Astrocyte (in vitro differentiated cells and primary cell): ENCODE measurements around the gene STK33. TPM values are rescaled to one million over a fixed set of nuclear protein-coding genes. Genes with fewer than 3 reads are reported as not detected.

ENCODE experiments used
- DNase-seq: peaks from one replicate; pipeline ENCODE4 v3.0.0-alpha.2; 2010; ENCODE audit warnings: low read depth
- FAIRE-seq: peaks from 2 replicates; lab custom pipeline; 2011; peaks lifted over from hg19 to GRCh38; lab: Jason Lieb, UNC
- H2AFZ ChIP-seq: 2 replicates; pipeline ENCODE4 v1.6.0; 2012; ENCODE audit warnings: low read depth, low read length, inconsistent platforms
- H3K27ac ChIP-seq: 2 replicates; pipeline ENCODE4 v1.5.1; 2011; ENCODE audit warnings: low read depth, low read length, inconsistent platforms
- H3K27me3 ChIP-seq: 2 replicates; pipeline ENCODE4 v1.6.0; 2011; ENCODE audit warnings: low read length, inconsistent platforms; ENCODE audit not compliant: insufficient read depth
- H3K36me3 ChIP-seq: 2 replicates; pipeline ENCODE4 v1.5.1; 2011; ENCODE audit warnings: low read length, inconsistent platforms; ENCODE audit not compliant: insufficient read depth
- H3K4me1 ChIP-seq: 2 replicates; pipeline ENCODE4 v1.5.1; 2011; ENCODE audit warnings: low read length, inconsistent platforms; ENCODE audit not compliant: insufficient read depth
- H3K4me2 ChIP-seq: 2 replicates; pipeline ENCODE4 v1.6.0; 2012; ENCODE audit warnings: low read length, inconsistent platforms
- H3K4me3 ChIP-seq: 2 replicates; pipeline ENCODE4 v1.5.1; 2011; ENCODE audit warnings: low read depth, mild to moderate bottlenecking, low read length, inconsistent platforms; ENCODE audit not compliant: insufficient read depth
- H3K79me2 ChIP-seq: 2 replicates; pipeline ENCODE4 v1.6.0; 2012; ENCODE audit warnings: mild to moderate bottlenecking, low read length, inconsistent platforms; ENCODE audit not compliant: insufficient read depth
- H3K9ac ChIP-seq: 2 replicates; pipeline ENCODE4 v1.6.0; 2012; ENCODE audit warnings: mild to moderate bottlenecking, low read length, inconsistent platforms
- H3K9me3 ChIP-seq: 2 replicates; pipeline ENCODE4 v1.5.1; 2012; ENCODE audit warnings: low read depth, mild to moderate bottlenecking, low read length, inconsistent platforms; ENCODE audit not compliant: insufficient read depth
- H4K20me1 ChIP-seq: 2 replicates; pipeline ENCODE4 v1.6.0; 2012; ENCODE audit warnings: low read length, inconsistent platforms; ENCODE audit not compliant: insufficient read depth
- H3K27ac Mint-ChIP-seq: one replicate; pipeline ENCODE4 v1.8.0; 2021; ENCODE audit warnings: mild to moderate bottlenecking, mixed read lengths; ENCODE audit not compliant: unreplicated experiment
- H3K27me3 Mint-ChIP-seq: one replicate; pipeline ENCODE4 v1.8.0; 2021; ENCODE audit warnings: low read depth, mixed read lengths; ENCODE audit not compliant: unreplicated experiment
- H3K36me3 Mint-ChIP-seq: one replicate; pipeline ENCODE4 v1.8.0; 2021; ENCODE audit warnings: low read depth, mixed read lengths; ENCODE audit not compliant: unreplicated experiment
- H3K4me1 Mint-ChIP-seq: one replicate; pipeline ENCODE4 v1.8.0; 2021; ENCODE audit warnings: low read depth, mixed read lengths; ENCODE audit not compliant: unreplicated experiment
- H3K4me3 Mint-ChIP-seq: one replicate; pipeline ENCODE4 v1.8.0; 2021; ENCODE audit warnings: mild to moderate bottlenecking, moderate library complexity, mixed read lengths; ENCODE audit not compliant: unreplicated experiment
- H3K9me3 Mint-ChIP-seq: one replicate; pipeline ENCODE4 v1.8.0; 2021; ENCODE audit warnings: mild to moderate bottlenecking, mixed read lengths; ENCODE audit not compliant: unreplicated experiment
- EZH2 ChIP-seq: IDR thresholded peaks from 2 replicates; pipeline ENCODE4 v1.6.1; 2012; ENCODE audit warnings: mild to moderate bottlenecking, low read length, inconsistent platforms; ENCODE audit not compliant: insufficient read depth
- total RNA-seq: library from RNA; stranded (reverse); gene quantifications from 2 replicates; pipeline ENCODE4 v1.2.1, GENCODE V29; 2021
- TF ChIP-seq, protein P1 (sequence below): IDR thresholded peaks from 2 replicates; pipeline ENCODE4 v1.5.1; 2011; ENCODE audit warnings: low read depth, mild to moderate bottlenecking, inconsistent platforms, low read length, moderate library complexity; ENCODE audit not compliant: insufficient read depth

The STK33 gene
- total RNA-seq, 1 donor from 2014 or later, result 7.5 TPM

DNA sequence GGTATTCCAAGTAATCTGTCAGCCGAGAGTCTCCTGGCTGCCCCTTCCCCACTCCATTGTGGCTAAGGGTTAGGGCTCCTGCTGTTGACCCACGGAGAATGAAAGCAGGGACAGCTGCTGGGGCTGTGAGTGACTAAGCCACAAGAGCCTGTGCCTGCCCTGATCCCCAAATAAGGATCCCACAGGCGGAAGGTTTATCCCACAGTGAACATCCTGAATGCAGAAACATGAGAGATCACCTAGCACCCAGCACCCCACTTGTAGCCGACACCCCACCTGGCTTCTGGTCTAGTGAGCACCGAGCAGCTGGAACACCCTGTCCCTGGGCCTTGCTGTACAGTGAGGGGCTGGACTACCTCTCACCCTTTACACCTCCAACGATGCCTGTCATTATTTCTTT lies 212.7 kb downstream of the STK33 start:
- H3K4me3 Mint-ChIP-seq, result no peak overlapping the region
- DNase-seq, result no peak

DNA sequence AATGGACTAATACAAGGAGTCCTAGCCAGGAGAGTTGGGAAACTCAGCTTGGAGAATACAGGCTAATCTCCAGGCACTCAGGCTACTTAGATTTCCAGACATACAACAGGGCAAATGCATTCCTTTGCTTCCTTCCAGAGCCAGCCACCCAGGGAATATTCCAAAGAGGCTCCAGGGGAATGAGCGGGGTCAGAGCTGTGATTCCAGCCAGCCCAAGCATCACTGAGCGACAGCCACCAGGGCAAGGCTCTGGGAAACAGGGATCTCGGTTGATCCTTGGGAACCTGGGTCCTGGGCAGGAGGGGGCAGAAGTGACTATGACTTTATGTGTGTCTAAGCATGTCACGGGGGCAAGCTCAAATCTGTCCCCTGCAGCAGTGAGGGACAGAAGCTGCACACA lies 218.1 kb downstream of the STK33 start:
- Histone ChIP-seq H4K20me1 (no peaks in the 10 kb centered on the region), H3K9me3 (no peaks in the 10 kb centered on the region), H3K27ac (no peak overlapping the region), H3K36me3 (no peaks in the 10 kb centered on the region), H3K4me2 (no peak overlapping the region), H3K79me2 (no peaks in the 10 kb centered on the region), H2AFZ (no peak overlapping the region), H3K27me3 (no peaks in the 10 kb centered on the region), H3K9ac (no peak overlapping the region), H3K4me1 (no peaks in the 10 kb centered on the region), H3K4me3 (no peak overlapping the region)
- Mint-ChIP-seq H3K27me3 (peaks cover 5% of the 10 kb centered on the region), H3K27ac (no peak overlapping the region), H3K9me3 (peaks cover 6% of the 10 kb centered on the region), H3K36me3 (no peaks in the 10 kb centered on the region), H3K4me3 (no peak overlapping the region), H3K4me1 (peaks cover 12% of the 10 kb centered on the region)
- DNase-seq, result no peak
- TF ChIP-seq, protein P1, sequence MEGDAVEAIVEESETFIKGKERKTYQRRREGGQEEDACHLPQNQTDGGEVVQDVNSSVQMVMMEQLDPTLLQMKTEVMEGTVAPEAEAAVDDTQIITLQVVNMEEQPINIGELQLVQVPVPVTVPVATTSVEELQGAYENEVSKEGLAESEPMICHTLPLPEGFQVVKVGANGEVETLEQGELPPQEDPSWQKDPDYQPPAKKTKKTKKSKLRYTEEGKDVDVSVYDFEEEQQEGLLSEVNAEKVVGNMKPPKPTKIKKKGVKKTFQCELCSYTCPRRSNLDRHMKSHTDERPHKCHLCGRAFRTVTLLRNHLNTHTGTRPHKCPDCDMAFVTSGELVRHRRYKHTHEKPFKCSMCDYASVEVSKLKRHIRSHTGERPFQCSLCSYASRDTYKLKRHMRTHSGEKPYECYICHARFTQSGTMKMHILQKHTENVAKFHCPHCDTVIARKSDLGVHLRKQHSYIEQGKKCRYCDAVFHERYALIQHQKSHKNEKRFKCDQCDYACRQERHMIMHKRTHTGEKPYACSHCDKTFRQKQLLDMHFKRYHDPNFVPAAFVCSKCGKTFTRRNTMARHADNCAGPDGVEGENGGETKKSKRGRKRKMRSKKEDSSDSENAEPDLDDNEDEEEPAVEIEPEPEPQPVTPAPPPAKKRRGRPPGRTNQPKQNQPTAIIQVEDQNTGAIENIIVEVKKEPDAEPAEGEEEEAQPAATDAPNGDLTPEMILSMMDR, result no peak
- TF ChIP-seq EZH2, result no peak
- FAIRE-seq, result no peak

More for the DNA sequence above, 212.7 kb downstream of the STK33 start:
- Mint-ChIP-seq H3K36me3 (peaks cover 3% of the 10 kb centered on the region), H3K4me1 (peaks cover 21% of the 10 kb centered on the region), H3K9me3 (peaks cover 6% of the 10 kb centered on the region), H3K27ac (no peak overlapping the region), H3K27me3 (peaks cover 2% of the 10 kb centered on the region)
- no peaks in the 10 kb centered on the region for H3K79me2 ChIP-seq
- H3K9ac ChIP-seq, result no peak overlapping the region
- H3K36me3 ChIP-seq, result no peaks in the 10 kb centered on the region
- H3K4me1 ChIP-seq, result peaks cover 5% of the 10 kb centered on the region
- H2AFZ ChIP-seq, result no peak overlapping the region
- H3K27ac ChIP-seq, result no peak overlapping the region
- no peaks in the 10 kb centered on the region for H3K9me3 ChIP-seq
- H3K27me3 ChIP-seq, result no peaks in the 10 kb centered on the region
- H3K4me3 ChIP-seq, result no peak overlapping the region
- H4K20me1 ChIP-seq, result no peaks in the 10 kb centered on the region
- no peak for FAIRE-seq
- TF ChIP-seq, protein P1, result no peak
- TF ChIP-seq EZH2, result no peak
- no peak overlapping the region for H3K4me2 ChIP-seq

DNA sequence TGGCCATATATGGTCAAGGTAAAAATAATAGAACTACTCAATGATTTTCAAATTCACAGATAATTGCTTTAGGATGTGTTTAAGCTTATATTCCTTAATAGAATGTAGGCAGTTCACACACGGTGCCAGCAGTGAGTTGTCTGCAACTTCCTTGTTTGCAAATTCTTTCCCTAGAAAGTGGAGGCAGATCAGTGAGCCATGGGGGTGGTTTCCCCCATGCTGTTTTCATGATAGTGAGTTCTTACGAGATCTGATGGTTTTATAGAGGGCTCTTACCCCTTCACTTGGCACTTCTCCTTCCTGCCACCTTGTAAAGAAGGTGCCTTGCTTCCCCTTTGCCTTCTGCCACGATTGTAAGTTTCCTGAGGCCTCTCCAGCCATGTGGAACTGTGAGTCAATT lies 218.6 kb downstream of the STK33 start:
- H3K9me3 Mint-ChIP-seq, result peaks cover 9% of the 10 kb centered on the region
- no peak overlapping the region for H3K9ac ChIP-seq
- H3K4me1 ChIP-seq, result no peaks in the 10 kb centered on the region
- H3K36me3 Mint-ChIP-seq, result no peaks in the 10 kb centered on the region
- no peaks in the 10 kb centered on the region for H3K36me3 ChIP-seq
- no peak for DNase-seq
- no peak overlapping the region for H3K4me2 ChIP-seq
- H3K4me1 Mint-ChIP-seq, result peaks cover 12% of the 10 kb centered on the region
- H3K4me3 ChIP-seq, result no peak overlapping the region
- FAIRE-seq, result no peak
- H3K27me3 ChIP-seq, result no peaks in the 10 kb centered on the region
- H3K4me3 Mint-ChIP-seq, result no peak overlapping the region
- no peak overlapping the region for H2AFZ ChIP-seq
- H3K79me2 ChIP-seq, result no peaks in the 10 kb centered on the region
- no peak overlapping the region for H3K27ac Mint-ChIP-seq
- H4K20me1 ChIP-seq, result no peaks in the 10 kb centered on the region
- peaks cover 8% of the 10 kb centered on the region for H3K27me3 Mint-ChIP-seq
- no peak for TF ChIP-seq EZH2
- TF ChIP-seq, protein P1, result no peak
- no peaks in the 10 kb centered on the region for H3K9me3 ChIP-seq
- H3K27ac ChIP-seq, result no peak overlapping the region
